HG02678 (cell line): Measurements from ENCODE around the gene COG7.
"Not testable (repeated sequence)": the region's sequence is repeated elsewhere in the genome, so short reads cannot be mapped to it uniquely, and the experiment has no call there.

Source experiments
- ATAC-seq: cut with Tn5 transposase; IDR thresholded peaks from one replicate; pipeline ENCODE4 v1.9.1; 2021; ENCODE audit warnings: mild to moderate bottlenecking, moderate library complexity; ENCODE audit not compliant: unreplicated experiment

The COG7 gene

DNA sequence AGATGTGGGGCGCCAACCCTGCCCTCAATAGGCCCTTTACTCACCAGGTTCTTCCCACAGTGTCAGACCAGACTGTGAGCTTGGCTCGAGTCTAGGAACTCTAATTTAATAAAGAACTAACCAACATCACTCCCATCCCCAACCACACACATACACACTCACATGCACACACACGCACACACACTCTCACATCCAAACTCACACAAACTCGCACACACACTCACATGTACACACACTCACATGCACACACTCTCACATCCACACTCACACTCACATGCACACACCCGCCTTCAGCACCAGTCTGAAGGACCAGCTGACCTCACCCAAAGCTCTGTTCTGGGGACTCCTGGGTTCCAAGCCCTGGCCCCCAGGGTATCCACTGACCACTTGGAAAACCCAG lies 63.8 kb downstream of the COG7 start:
- ATAC-seq: no peak

DNA sequence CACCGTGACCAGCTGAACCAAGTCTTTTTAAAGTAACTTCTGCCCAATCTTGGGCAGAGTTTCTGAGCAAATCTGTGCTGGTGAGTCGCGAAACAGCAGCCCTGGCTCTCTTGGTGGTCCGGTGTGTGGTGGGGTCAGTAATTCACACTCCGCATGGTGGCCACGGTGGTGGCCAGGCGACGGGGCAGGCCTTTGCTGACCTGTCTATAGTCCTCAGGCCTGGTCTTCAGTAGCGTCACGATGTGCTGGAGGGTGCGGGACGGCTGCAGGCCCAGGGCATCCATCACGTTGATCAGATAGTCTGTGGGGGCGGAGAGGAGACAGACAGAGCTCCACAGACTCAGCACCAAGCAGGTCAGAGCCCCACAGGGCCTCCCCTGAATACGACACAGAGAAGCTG lies 64.2 kb downstream of the COG7 start:
- ATAC-seq: no peak

DNA sequence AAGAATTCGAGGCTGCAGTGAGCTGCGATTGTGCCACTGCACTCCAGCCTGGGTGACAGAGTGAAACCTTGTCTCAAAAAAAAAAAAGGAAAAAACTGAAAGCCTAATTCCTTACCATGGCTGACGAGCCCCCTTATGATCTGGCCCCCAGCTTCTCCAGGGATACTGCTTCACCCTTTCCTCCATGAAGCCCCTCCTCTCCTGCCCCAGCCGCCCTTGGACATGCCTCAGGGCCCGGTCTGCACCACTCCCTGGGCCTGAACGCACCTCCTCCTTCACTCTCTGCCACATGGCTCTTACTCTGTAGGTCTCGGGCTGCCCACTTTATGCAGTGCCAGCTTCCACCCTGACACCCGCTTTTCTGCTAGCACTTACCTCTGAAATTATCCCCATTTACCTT lies 65.3 kb downstream of the COG7 start:
- ATAC-seq: no peak

DNA sequence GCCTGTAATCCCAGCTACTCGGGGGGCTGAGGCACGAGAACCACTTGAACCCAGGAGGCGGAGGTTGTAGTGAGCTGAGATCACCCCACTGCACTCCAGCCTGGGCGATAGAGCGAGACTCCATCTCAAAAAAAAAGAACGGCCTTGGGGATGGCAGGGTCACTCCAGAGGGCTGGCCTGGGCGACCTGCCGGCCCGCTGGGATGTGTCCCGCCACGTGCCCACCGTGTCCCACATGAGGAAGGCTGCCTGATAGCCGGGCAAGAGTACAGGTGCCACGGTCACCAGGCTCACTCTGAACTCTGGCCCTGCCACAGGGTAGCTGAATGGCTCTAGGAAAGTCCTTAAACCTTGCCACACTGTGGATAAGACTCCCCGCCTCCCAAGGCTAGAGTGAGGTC lies 67.5 kb downstream of the COG7 start:
- no peak for ATAC-seq

DNA sequence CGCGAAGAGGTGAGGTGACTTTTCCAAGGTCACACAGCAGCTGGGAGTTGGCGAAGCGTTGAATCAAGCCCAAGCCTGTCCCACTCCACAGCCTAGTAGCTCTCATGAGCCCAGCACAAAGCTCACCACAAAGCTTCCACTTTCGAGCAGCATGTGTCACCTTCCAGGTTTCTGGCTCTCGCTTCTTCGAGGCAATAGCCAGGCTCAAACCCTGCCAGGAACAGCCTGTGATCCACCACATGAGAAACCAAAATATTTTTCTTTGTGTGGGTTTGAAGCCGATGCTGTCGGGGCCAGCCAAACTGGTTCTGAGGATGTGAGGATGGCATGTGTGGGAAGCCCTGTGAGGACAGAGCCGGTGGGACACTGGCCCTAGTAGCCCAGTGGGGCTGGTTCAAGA lies 68.1 kb downstream of the COG7 start:
- ATAC-seq: no peak

DNA sequence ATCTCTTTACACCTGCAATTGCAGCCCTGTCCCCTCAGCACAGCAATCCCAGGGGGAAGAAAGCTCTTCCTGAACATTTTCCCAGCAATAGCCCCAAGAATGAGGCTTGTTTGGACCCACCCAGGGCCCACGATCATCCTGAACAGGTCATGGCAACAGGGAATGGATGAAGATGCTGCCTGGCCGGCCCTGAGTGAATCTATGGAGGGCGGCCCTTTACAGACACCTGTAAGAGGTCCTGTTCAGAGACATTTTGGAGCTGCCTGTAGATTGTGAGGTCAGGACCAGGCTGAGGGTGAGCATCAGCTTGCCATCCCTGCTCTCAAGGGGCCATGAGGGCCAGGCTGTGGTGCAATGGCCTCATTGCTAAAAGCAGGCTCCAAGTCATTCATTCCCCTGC lies 69.1 kb downstream of the COG7 start:
- no peak for ATAC-seq

DNA sequence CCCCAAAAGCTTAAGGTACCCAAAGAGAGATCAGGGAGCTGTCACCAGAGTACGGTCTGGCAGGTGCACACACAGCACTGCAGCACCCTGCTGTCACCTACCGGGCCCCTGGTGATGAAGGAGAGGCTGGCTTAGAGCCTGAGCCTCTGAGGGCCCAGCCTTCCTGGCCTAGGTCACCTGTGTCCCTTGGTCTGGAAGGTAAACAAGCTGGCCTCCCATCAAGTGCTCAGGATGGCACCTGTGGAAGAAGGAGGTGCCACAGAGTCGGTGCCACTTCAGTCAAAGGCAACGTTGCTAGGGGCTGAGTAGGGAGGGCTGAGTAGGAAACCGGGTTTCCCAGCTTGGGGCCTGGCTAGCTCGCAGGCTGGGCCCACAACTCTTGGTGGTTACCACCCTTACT lies 70.7 kb downstream of the COG7 start:
- ATAC-seq: no peak

DNA sequence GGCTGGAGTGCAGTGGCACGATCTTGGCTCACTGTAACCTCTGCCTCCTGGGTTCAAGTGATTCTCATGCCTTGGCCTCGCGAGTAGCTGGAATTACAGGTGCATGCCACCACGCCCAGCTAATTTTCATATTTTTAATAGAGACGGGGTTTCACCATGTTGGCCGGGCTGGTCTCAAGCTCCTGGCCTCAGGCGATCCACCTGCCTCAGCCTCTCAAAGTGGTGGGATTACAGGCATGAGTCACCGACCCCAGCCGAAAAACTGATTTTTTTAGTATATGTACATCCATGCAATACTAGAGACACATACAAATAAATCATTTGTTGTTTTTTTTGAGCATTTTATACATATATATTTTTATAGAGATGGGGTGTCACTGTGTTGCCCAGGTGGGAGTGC lies 71.3 kb downstream of the COG7 start:
- not testable (repeated sequence) for ATAC-seq

DNA sequence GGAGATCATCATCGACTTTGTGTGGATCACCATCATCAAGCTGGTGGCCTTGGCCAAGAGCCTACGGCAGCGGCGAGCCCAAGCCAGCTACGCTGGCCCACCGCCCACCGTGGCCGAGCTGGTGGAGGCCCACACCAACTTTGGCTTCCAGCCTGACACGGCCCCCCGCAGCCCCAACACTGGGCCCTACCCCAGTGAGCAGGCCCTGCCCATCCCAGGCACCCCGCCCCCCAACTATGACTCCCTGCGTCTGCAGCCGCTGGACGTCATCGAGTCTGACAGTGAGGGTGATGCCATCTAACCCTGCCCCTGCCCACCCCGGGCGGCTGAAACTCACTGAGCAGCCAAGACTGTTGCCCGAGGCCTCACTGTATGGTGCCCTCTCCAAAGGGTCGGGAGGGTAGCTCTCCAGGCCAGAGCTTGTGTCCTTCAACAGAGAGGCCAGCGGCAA lies 72.5 kb downstream of the COG7 start:
- no peak for ATAC-seq

DNA sequence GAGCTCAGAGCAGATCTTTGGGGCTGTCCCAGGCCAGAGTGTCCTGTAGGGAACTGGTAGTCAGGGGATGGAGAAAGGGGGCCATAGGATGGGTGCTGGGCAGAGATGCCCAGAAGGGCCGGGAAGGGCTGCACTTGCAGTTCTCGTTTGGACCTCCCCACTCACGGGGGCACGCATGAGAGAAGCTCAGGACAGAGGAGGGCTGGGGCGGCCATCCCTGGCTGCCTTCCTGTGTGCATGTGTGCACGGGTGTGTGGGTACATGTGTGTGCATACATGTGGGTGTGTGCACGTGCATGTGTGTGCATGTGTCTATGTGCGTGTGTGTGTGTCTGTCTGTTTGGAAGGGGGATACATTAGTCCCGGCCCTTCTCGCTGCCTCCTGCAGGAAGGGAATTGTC lies 73.3 kb downstream of the COG7 start:
- ATAC-seq: no peak

DNA sequence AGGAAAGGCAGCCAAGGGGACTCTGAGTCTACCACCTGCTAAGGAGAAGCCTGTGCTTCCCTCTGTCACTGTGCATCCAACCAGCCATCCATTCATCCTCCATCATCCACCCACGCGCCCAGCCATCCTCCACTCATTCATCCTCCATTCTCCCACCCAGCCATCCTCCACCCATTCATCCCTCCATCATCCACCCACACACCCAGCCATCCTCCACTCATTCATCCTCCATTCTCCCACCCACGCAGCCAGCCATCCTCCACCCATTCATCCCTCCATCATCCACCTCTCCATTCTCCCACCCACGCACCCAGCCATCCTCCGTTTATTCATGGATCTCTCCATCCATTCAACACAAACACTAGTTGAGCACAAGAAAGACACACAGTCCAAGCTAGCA lies 74.1 kb downstream of the COG7 start:
- no peak for ATAC-seq

DNA sequence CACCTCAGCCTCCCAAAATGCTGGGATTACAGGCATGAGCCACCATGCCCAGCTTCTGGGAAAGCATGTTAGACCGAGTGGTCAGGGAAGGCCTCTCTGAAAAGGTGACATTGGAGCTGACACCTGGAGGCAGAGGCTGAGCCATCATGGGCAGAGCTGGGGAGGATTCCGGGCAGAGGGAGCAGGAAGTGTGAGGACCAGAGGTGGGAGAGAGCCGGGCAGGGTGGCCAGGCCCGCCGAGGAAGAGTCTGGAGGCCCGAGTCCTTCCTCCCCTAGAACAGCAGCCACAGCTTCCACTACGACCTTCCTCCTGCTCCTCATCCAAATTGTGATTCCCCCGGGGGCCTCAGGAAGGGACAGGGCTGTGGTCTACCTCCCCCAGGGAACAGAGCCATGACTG lies 74.7 kb downstream of the COG7 start:
- no peak for ATAC-seq

DNA sequence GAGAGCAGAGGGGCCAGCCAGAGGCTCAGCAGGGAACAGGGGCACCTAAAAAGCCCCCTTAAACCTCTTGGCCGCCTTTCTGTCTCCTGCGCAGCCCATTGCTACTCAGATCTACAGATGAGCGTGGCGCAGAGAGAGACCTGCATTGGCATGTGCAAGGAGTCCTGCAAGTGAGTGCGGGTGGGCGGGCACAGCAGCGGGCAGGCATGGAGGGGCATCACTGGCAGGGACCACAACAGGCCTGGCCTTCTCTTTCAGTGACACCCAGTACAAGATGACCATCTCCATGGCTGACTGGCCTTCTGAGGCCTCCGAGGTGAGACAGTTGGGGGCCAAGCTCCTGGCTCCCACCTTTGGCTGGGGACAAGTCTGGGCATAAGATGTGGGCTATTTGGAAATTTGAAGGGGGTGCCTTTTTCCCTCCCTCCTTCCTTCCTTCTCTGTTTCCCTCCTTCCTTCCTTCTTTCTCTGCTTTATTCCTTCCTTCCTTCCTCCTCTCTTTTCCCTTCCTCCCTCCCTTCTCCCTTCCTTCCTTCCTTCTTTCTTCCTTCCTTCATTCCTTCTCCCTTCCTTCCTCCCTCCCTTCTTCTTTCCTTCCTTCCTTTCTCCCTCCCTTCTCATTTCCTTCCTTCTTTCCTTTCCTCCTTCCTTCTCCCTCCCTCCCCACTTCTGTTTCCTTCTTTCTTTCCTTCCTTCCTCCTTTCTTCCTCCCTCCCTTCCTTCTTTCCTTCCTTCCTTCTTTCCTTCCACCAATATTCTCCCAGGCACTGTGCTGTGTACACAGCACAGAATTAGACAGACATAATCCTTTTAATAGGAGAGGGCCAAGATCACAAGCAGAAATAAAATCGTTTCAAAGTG lies 75.7 kb downstream of the COG7 start:
- ATAC-seq: no peak

DNA sequence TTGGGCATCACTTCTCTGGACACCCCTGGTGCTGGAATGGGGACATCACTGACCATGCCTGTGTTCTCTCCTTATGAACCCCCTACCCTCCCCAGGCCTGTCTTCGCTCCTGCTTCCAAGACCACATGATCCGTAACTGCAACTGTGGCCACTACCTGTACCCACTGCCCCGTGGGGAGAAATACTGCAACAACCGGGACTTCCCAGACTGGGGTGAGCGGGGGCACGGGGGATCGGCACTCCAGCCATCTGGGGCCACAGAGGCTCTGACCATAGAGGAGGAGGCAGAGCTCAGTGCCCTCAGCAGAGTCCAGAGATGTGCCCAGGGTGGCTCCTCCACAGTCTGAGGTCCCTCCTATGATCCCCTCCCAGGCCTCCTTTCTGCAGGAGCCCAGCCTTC lies 77.3 kb downstream of the COG7 start:
- ATAC-seq: no peak

DNA sequence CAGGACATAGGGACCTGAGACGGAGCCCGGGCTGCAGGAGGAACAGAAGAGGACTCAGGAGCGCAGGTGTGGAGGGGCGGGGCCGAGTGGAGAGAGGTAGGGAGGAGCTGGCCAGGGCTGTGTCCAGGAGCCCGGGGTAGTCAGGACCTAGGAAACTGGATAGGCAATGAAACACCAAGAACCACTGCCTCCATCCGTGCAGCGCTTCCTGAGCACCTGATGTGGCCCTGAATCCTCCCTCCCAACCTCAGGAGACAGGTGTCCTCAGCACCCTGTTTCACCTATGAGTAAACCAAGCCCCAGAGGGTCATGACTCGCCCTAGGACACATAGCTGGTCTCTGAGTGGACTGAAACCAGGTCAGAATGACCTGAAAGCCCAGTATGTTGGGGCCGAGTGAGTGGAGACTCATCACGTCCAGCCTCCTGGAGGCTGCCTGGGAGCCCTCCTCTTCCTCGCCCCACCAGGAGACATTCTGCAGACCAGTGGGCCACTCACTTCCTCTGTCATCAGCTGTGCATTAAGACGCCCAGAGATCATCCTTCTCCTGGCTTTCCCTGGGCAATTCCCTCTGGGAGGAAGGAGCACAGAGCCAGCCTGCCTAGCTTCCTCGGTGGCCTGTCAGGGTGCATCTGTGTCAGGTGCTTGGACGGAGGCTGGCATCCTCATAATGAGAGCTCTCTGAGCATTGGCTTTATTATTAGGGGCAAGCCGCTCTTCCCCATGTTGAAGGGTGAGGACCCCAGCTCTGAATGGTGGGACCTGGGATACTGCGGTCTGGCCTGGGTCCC lies 78.1 kb downstream of the COG7 start:
- no peak for ATAC-seq

DNA sequence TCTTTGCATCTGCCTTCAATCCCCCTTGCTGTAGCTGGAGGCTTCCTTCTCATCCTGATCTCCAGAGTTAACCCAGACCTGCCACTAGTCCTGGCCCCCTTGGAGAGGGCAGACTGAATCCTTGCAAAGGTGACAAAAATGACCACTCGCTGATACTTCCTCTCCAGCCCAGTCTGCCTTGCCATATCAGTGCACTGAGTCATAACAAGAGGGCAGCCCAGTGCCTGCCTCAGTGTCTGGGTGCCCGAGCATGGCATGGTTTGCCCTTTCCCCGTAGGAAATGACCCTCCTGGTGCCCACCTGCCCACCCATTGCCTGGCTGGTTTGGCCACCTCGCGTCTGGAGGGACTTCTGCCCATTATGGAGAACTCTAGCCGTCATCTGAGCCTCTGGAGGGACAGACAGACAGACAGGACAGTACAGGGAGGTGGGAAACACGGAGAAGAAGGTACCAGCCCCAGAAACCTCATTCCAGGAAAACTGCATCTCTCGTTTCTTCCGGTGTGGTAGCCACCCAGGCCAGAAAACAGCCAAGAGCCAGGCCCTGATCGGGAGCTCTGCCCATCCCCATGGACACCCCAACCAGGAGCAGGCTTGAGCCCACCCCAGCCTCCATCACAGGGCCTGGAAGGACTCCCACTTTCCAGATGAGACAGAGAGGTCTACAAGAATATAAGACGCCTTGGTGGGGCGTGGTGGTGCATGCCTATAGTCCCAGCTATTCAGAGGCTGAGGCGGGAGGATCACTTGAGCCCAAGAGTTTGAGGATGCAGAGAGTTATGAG lies 79.4 kb downstream of the COG7 start:
- ATAC-seq: no peak

DNA sequence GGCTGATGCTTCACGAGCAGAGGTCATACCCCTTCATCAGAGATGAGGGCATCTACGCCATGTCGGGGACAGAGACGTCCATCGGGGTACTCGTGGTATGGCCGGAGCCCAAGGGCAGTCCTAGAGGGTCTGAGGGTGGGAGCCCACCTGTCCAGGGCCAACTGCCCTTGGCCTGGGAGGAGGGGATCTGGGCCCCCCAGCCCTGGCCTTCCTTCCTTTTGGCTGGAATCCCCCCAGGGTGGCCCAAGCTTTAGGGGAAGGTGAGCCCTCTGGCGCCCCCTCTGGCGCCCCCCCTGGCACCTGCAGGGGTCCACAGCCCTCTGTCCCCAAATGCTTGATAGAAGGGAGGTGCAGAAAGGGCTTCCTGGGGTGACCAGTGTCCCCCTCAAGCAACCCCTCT lies 81.6 kb downstream of the COG7 start:
- ATAC-seq: no peak

DNA sequence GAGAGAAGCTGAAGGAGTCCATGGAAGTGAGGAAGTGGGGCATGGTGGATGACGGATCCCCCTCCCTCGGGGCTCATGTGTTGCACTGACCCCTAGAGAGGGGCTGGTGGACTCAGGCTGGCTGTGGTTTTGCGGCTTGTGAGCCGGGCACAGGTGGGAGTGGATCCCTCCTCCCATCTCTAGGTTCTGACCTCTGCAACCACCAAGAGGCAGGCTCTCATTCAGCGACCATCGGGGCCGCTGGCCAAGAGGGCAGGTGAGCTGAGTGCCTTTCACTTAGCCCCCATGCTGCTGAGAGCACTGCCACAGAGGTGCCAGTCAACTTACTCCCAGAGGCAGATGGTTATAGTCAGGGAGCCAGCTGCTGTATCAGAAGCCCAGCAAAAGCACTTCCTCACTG lies 83.6 kb downstream of the COG7 start:
- ATAC-seq: no peak

DNA sequence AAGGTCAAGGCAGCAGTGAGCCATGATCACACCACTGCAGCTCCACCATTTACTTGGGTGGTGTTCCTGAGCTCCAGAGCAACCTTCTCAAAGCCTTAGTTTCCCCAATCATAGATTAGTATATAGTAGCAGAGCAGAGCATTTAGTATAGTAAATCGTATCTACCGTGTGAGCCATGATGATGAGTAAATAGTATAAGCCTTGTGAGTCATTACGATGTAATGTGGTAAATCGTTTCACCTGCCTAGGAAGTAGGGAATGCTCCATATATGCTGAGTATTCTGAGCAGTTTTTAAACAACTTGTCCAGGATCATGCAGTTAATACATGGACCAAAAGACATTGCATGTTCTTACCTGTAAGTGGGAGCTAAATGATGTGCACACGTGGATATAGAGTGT lies 84.5 kb downstream of the COG7 start:
- ATAC-seq: no peak

DNA sequence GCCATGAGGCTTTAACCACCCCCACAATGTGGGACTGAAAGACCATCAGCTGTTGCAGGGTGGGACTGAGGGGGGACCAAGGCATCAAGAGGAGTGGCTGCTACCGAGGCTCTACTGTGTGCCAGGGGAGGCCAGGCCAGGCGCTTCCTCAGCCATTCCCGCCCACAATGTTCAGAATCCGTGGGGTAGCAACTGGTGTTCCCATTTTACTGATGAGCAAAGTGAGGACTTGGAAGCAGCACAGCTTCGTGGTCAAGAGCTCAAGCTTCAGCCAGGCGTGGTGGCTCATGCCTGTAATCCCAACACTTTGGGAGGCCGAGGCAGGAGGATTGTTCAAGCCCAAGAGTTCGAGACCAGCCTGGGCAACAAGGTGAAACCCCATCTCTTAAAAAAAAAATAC lies 85.0 kb downstream of the COG7 start:
- ATAC-seq: no peak

DNA sequence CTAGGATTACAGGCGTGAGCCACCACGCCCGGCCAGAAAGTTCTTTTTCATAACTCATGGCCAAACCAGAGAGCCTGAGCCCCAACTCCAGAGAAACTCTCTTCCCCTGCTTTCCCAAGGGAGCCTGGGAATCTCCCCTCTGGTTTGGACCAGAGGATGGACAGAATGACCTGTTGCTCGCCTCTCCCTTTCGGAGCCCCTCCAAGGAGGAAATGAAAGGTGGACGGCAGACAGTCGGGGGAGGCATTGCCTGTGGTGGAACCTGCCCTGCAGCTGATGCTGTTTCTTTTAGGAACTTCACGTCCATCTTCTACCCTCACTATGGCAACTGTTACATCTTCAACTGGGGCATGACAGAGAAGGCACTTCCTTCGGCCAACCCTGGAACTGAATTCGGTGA lies 85.4 kb downstream of the COG7 start:
- ATAC-seq: no peak

DNA sequence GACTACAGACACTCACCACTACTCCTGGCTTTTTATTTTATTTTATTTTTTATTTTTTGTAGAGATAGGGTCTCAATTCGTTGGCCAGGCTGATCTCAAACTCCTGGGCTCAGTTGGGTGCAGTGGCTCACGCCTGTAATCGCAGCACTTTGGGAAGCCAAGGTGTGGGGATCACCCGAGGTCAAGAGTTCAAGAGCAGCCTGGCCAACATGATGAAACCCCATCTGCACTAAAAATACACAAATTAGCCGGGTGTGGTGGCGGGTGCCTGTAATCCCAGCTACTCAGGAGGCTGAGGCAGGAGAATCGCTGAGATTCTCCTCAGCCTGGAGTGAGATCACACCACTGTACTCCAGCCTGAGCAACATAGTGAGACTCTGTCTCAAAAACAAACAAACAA lies 86.6 kb downstream of the COG7 start:
- ATAC-seq: not testable (repeated sequence)
